ENCODE results near the gene PIP5K1A. TPM values are rescaled to one million over a fixed set of nuclear protein-coding genes. Genes with fewer than 3 reads are reported as not detected.

The PIP5K1A gene
- total RNA-seq = 10 to 100 TPM; 74.5 to 85.1 TPM

- H3K4me1 Mint-ChIP-seq = peaks cover 38% of the 10 kb centered on the region
- intact Hi-C loops (cut with DNase I, micrococcal nuclease) = loop anchor here (1.0 to 5.0 kb wide), 12 partner anchors 8 to 272 kb away; partner anchors contain the start of genes PSMD4 (in 2 of the 2), RFX5 (in 2 of the 2), VPS72 (in 2 of the 2) and GABPB2 (in 1 of the 2)
- H3K9me3 Mint-ChIP-seq (ENCODE audit: low read depth) = no peaks in the 10 kb centered on the region
- no peaks in the 10 kb centered on the region for H3K27me3 Mint-ChIP-seq
- peak within 1 kb of the TSS; percentile 98 for H3K4me3 Mint-ChIP-seq
- H3K27ac Mint-ChIP-seq = peak within 1 kb of the TSS; percentile 100
- CTCF ChIA-PET = interaction anchor here (0.6 to 1.3 kb wide), 3 partner anchors 37 to 629 kb away, joined by 3 to 5 read pairs (median 3); partner anchors contain the start of gene TNFAIP8L2
- peaks cover 30% of the 10 kb centered on the region for H3K36me3 Mint-ChIP-seq (ENCODE audit: low read depth)
- ATAC-seq (peak; percentile 90), DNase-seq (peak; percentile 100)
- POLR2A ChIA-PET = interaction anchor here (0.7 to 1.3 kb wide), 2 partner anchors 9 to 147 kb away, joined by 4 to 7 read pairs; partner anchors contain the start of gene VPS72
These were observed at the start of gene PIP5K1A for GRCh38 chr1:151198254-151199127. Gene PIP5K1A, plus strand, starts transcription at chr1:151198552. Its CDS starts 445 bp downstream, at chr1:151198997.

DNA sequence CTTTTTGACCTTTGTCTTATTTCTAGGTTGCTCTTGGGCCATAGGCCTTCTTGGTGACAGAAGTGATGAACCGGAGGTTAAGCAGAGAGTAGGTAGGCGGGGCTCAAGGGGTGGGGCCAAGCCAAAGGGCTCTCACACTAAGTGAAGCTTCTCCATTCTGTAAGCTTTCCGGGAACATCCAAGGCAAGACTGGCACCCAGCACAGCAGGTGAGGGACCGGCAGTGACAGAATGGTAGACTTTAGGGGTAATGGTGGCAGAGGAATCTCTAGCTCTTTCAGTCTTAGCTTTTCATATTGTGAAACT is 41.9 kb upstream of the PIP5K1A start, which contains the start of gene TNFAIP8L2:
Gene TNFAIP8L2 (plus strand): TSS at position 135 of the 305 bp plus-strand sequence. CDS start 2,049 bp downstream, outside the sequence.
- Mint-ChIP-seq H3K4me1 (peaks cover 44% of the 10 kb centered on the region), H3K36me3 (ENCODE audit: low read depth) (peaks cover 36% of the 10 kb centered on the region), H3K27me3 (no peaks in the 10 kb centered on the region), H3K9me3 (ENCODE audit: low read depth) (no peaks in the 10 kb centered on the region), H3K4me3 (peak within 1 kb of the TSS; percentile 88), H3K27ac (peak within 1 kb of the TSS; percentile 99)
- CTCF ChIA-PET = interaction anchor here (0.5 to 8.0 kb wide), 35 partner anchors 8 to 589 kb away, joined by 3 to 195 read pairs (median 4); partner anchors contain the start of genes GABPB2, LYSMD1, MINDY1 and MLLT11
- intact Hi-C loops (cut with DNase I, micrococcal nuclease) = loop anchor here (1.0 to 5.0 kb wide), 14 partner anchors 9 to 594 kb away; partner anchors contain the start of genes CDC42SE1 (in 2 of the 2), PRUNE1 (in 2 of the 2), SEMA6C (in 2 of the 2) and ARNT (in 1 of the 2)
- POLR2A ChIA-PET = interaction anchor here (0.6 to 2.1 kb wide), 14 partner anchors 8 to 541 kb away, joined by 3 to 17 read pairs (median 4); partner anchors contain the start of genes C1orf56, LYSMD1, MINDY1 and PSMD4
- DNase-seq (peak; percentile 91), ATAC-seq (peak; percentile 85)

- peak overlapping the region; percentile 88 for H3K4me3 Mint-ChIP-seq
- no peaks in the 10 kb centered on the region for H3K9me3 Mint-ChIP-seq (ENCODE audit: low read depth)
- ATAC-seq (peak; percentile 40), DNase-seq (peak; percentile 84)
- ChIA-PET POLR2A (interaction anchor here (0.5 to 2.9 kb wide), 13 partner anchors 8 to 542 kb away, joined by 3 to 17 read pairs (median 4); partner anchors contain the start of genes C1orf56, LYSMD1, PSMD4 and SCNM1), CTCF (interaction anchor here (0.5 to 8.0 kb wide), 35 partner anchors 9 to 589 kb away, joined by 3 to 195 read pairs (median 4); partner anchors contain the start of genes GABPB2, LYSMD1, MINDY1 and MLLT11)
- H3K27ac Mint-ChIP-seq = peak overlapping the region; percentile 99
- intact Hi-C loops (cut with DNase I, micrococcal nuclease) = loop anchor here (1.0 to 5.0 kb wide), 8 partner anchors 40 to 595 kb away; partner anchors contain the start of genes PRUNE1 (in 2 of the 2), ARNT (in 1 of the 2), CDC42SE1 (in 1 of the 2) and CERS2 (in 1 of the 2)
- H3K36me3 Mint-ChIP-seq (ENCODE audit: low read depth) = peaks cover 41% of the 10 kb centered on the region
- H3K27me3 Mint-ChIP-seq = no peaks in the 10 kb centered on the region
- peaks cover 50% of the 10 kb centered on the region for H3K4me1 Mint-ChIP-seq
These were observed 41.3 kb upstream of the PIP5K1A start for GRCh38 chr1:151157067-151157531.

DNA sequence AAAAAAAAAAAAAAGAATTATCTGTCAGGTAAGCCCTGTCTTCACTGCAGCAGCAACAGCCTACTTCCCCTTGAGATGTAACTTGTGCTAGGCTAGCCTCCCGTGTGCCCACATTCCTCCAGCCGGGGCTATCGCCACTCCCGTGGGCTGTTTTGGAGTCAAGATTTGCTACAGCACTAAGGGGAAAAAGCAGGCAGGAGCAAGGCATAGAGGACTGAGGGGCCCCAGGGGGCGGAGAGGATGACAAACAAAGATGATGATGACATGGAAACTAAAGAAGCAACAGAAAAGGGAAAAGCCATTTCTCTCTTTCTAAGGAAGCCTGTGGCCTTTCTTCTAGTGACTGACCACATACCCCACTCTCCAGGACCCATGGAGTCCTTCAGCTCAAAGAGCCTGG is 40.0 kb upstream of the PIP5K1A start:
- no peaks in the 10 kb centered on the region for H3K9me3 Mint-ChIP-seq (ENCODE audit: low read depth)
- ChIA-PET CTCF (interaction anchor here (0.6 to 8.0 kb wide), 8 partner anchors 10 to 444 kb away, joined by 3 to 195 read pairs (median 4); partner anchors contain the start of genes MINDY1 and MLLT11), POLR2A (interaction anchor here (0.5 to 2.9 kb wide), 5 partner anchors 7 to 121 kb away, joined by 3 to 9 read pairs (median 6); partner anchors contain the start of genes LYSMD1, SCNM1 and VPS72)
- peak overlapping the region; percentile 88 for H3K4me3 Mint-ChIP-seq
- peak overlapping the region; percentile 99 for H3K27ac Mint-ChIP-seq
- H3K27me3 Mint-ChIP-seq = no peaks in the 10 kb centered on the region
- DNase-seq = peak; percentile 83
- H3K4me1 Mint-ChIP-seq = peaks cover 59% of the 10 kb centered on the region
- H3K36me3 Mint-ChIP-seq (ENCODE audit: low read depth) = peaks cover 47% of the 10 kb centered on the region
- ATAC-seq = peak; percentile 21
- intact Hi-C loops (cut with DNase I, micrococcal nuclease) = loop anchor here (5.0 kb wide), 3 partner anchors 39 to 596 kb away; partner anchors contain the start of genes MINDY1 (in 1 of the 2), PIP5K1A (in 1 of the 2) and PRUNE1 (in 1 of the 2)

DNA sequence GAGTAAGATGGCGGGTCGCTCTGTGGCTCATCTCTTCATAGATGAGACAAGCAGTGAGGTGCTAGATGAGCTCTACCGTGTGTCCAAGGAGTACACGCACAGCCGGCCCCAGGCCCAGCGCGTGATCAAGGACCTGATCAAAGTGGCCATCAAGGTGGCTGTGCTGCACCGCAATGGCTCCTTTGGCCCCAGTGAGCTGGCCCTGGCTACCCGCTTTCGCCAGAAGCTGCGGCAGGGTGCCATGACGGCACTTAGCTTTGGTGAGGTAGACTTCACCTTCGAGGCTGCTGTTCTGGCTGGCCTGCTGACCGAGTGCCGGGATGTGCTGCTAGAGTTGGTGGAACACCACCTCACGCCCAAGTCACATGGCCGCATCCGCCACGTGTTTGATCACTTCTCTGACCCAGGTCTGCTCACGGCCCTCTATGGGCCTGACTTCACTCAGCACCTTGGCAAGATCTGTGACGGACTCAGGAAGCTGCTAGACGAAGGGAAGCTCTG is 39.6 kb upstream of the PIP5K1A start:
- H3K4me1 Mint-ChIP-seq = peaks cover 59% of the 10 kb centered on the region
- H3K4me3 Mint-ChIP-seq = peak overlapping the region; percentile 88
- H3K36me3 Mint-ChIP-seq (ENCODE audit: low read depth) = peaks cover 52% of the 10 kb centered on the region
- DNase-seq (peak; percentile 61), ATAC-seq (no peak)
- ChIA-PET CTCF (interaction anchor here (0.6 to 8.0 kb wide), 6 partner anchors 10 to 445 kb away, joined by 3 to 195 read pairs (median 4); partner anchors contain the start of gene MINDY1), POLR2A (interaction anchor here (0.5 to 2.9 kb wide), 5 partner anchors 28 to 121 kb away, joined by 3 to 9 read pairs (median 5); no protein-coding TSS in a partner anchor)
- H3K9me3 Mint-ChIP-seq (ENCODE audit: low read depth) = no peaks in the 10 kb centered on the region
- H3K27me3 Mint-ChIP-seq = no peaks in the 10 kb centered on the region
- intact Hi-C loops (cut with DNase I, micrococcal nuclease) = loop anchor here (5.0 kb wide), 3 partner anchors 38 to 596 kb away; partner anchors contain the start of genes MINDY1 (in 1 of the 2), PIP5K1A (in 1 of the 2) and PRUNE1 (in 1 of the 2)
- peak overlapping the region; percentile 99 for H3K27ac Mint-ChIP-seq

GRCh38 chr1:151159373-151159772 is 39.0 kb upstream of the PIP5K1A start:
- intact Hi-C loops (cut with DNase I, micrococcal nuclease) = loop anchor here (5.0 kb wide), 3 partner anchors 38 to 597 kb away; partner anchors contain the start of genes MINDY1 (in 1 of the 2), PIP5K1A (in 1 of the 2) and PRUNE1 (in 1 of the 2)
- peak overlapping the region; percentile 99 for H3K27ac Mint-ChIP-seq
- CTCF ChIA-PET = interaction anchor here (1.2 to 8.0 kb wide), 5 partner anchors 11 to 60 kb away, joined by 4 to 195 read pairs (median 11); no protein-coding TSS in a partner anchor
- POLR2A ChIA-PET = interaction anchor here (0.7 to 2.9 kb wide), 3 partner anchors 28 to 118 kb away, joined by 4 to 9 read pairs (median 5); no protein-coding TSS in a partner anchor
- H3K4me3 Mint-ChIP-seq = peak overlapping the region; percentile 4
- H3K36me3 Mint-ChIP-seq (ENCODE audit: low read depth) = peaks cover 56% of the 10 kb centered on the region
- peaks cover 62% of the 10 kb centered on the region for H3K4me1 Mint-ChIP-seq
- H3K27me3 Mint-ChIP-seq = no peaks in the 10 kb centered on the region
- DNase-seq (no peak), ATAC-seq (no peak)
- H3K9me3 Mint-ChIP-seq (ENCODE audit: low read depth) = no peaks in the 10 kb centered on the region

GRCh38 chr1:151164732-151165280 is 33.5 kb upstream of the PIP5K1A start:
- Mint-ChIP-seq H3K27ac (peak overlapping the region; percentile 98), H3K4me3 (peak overlapping the region; percentile 92), H3K9me3 (ENCODE audit: low read depth) (no peaks in the 10 kb centered on the region), H3K36me3 (ENCODE audit: low read depth) (peaks cover 65% of the 10 kb centered on the region), H3K4me1 (peaks cover 56% of the 10 kb centered on the region), H3K27me3 (no peaks in the 10 kb centered on the region)
- ChIA-PET CTCF (interaction anchor here (0.7 to 4.4 kb wide), 4 partner anchors 8 to 136 kb away, joined by 3 to 25 read pairs (median 4); partner anchors contain the start of genes PSMD4 and TNFAIP8L2), POLR2A (interaction anchor here (0.6 to 2.8 kb wide), 3 partner anchors 8 to 113 kb away, joined by 3 to 9 read pairs (median 4); partner anchors contain the start of gene TNFAIP8L2)
- no peak for ATAC-seq
- DNase-seq = no peak
- intact Hi-C loops (cut with DNase I, micrococcal nuclease) = loop anchor here (1.0 to 10.0 kb wide), 5 partner anchors 9 to 600 kb away; partner anchors contain the start of genes GABPB2 (in 1 of the 2), PRUNE1 (in 1 of the 2), PSMB4 (in 1 of the 2) and TNFAIP8L2 (in 1 of the 2)

GRCh38 chr1:151165281-151165737 is 33.0 kb upstream of the PIP5K1A start:
- H3K27ac Mint-ChIP-seq = peak overlapping the region; percentile 98
- peaks cover 53% of the 10 kb centered on the region for H3K4me1 Mint-ChIP-seq
- CTCF ChIA-PET = interaction anchor here (0.7 to 4.4 kb wide), 4 partner anchors 8 to 136 kb away, joined by 3 to 25 read pairs (median 4); partner anchors contain the start of genes PSMD4 and TNFAIP8L2
- intact Hi-C loops (cut with DNase I, micrococcal nuclease) = loop anchor here (1.0 to 10.0 kb wide), 5 partner anchors 9 to 601 kb away; partner anchors contain the start of genes GABPB2 (in 1 of the 2), PRUNE1 (in 1 of the 2), PSMB4 (in 1 of the 2) and TNFAIP8L2 (in 1 of the 2)
- H3K9me3 Mint-ChIP-seq (ENCODE audit: low read depth) = no peaks in the 10 kb centered on the region
- ATAC-seq = peak; percentile 14
- DNase-seq = peak; percentile 47
- H3K27me3 Mint-ChIP-seq = no peaks in the 10 kb centered on the region
- peak overlapping the region; percentile 92 for H3K4me3 Mint-ChIP-seq
- POLR2A ChIA-PET = interaction anchor here (0.6 to 2.8 kb wide), 3 partner anchors 8 to 112 kb away, joined by 3 to 9 read pairs (median 4); partner anchors contain the start of gene TNFAIP8L2
- H3K36me3 Mint-ChIP-seq (ENCODE audit: low read depth) = peaks cover 61% of the 10 kb centered on the region

Data from activated CD4-positive, alpha-beta T cell treated with anti-CD3 and anti-CD28 coated beads for 36 hours (primary cell).